GM21367 (cell line): Measurements from ENCODE around the gene MNAT1.

ENCODE experiments used
- ATAC-seq: cut with Tn5 transposase; IDR thresholded peaks from one replicate; pipeline ENCODE4 v1.9.1; 2021; ENCODE audit not compliant: unreplicated experiment

The MNAT1 gene

GRCh38 chr14:61019537-61019936, 285.0 kb downstream of the MNAT1 start:
- ATAC-seq = no peak
